GM21723 (cell line): ENCODE results near the gene SORD.
A peak's percentile ranks its signal among the peaks of the same experiment; 100 is the strongest.
"Not testable (repeated sequence)": the region's sequence is repeated elsewhere in the genome, so short reads cannot be mapped to it uniquely, and the experiment has no call there.

Experiments used
- ATAC-seq: cut with Tn5 transposase; IDR thresholded peaks from one replicate; pipeline ENCODE4 v1.9.1; 2021; ENCODE audit warnings: mild to moderate bottlenecking, moderate library complexity; ENCODE audit not compliant: unreplicated experiment

SORD gene

GRCh38 chr15:45023659-45024225 is 747 bp downstream of the SORD start:
- no peak for ATAC-seq

GRCh38 chr15:45024649-45025048 is 1.7 kb downstream of the SORD start:
- ATAC-seq = not testable (repeated sequence)

DNA sequence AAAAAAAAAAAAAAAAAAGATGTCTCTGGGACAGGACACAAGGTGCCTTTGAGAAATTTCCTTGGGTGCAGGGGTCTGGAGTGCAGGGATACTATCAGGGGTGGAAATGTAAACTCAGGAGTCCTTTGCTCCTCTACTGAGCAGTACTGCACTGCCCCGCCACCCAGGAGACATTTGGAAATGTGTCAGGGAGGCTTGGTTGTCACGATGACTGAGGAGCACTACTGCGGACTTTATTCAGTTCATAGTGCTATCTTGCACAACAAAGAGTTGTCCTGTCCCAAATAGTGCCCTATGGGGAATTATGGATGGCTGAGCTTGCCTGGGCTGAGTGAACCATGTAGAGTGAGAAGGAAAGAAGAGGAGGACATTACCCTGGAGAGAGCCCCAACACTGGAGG is 2.6 kb downstream of the SORD start:
- ATAC-seq = not testable (repeated sequence)

DNA sequence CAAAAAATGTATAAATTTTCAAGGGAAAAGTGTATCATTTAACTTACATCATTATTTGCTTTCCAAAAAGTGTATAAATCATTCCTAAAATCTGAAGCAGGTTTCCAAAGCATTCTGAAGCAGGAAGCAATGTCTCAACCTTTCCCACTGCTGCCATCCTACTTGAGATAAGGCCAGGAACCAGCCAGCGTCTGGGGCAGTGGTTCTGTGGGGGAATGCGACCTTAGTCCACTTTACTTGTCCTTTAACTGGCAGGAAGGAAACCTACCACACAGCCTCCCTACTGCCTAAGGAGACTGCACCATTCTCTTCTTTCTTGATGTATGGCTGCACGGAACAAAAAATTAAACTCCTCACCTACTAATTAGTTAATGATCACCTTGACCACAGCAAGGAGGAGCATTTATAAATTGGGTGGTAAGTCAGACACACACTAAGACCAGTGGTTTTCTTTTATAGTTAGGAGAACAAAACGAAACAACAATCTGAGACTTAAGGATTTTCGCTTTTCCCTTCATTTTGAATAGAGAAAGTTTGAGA is 3.7 kb downstream of the SORD start:
- ATAC-seq = no peak

DNA sequence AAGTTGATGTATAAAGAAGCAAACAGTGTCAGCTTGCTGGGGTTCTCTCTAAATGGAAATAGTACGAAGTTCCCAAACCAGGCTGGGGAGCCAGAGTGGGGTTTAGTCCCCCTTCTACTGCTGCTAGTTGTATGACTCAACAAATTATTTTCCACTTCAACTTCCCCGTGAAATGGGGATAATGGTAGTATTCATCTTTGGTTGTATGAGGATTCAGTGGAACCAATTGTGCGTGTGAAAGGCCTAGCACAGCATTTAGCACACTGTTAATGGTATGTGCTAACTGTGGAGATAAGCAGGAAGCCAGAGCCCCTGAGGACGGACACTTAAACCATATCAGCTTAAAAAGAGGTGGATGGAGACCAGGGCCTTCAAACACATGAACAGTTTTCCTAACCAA is 4.2 kb downstream of the SORD start:
- no peak for ATAC-seq

DNA sequence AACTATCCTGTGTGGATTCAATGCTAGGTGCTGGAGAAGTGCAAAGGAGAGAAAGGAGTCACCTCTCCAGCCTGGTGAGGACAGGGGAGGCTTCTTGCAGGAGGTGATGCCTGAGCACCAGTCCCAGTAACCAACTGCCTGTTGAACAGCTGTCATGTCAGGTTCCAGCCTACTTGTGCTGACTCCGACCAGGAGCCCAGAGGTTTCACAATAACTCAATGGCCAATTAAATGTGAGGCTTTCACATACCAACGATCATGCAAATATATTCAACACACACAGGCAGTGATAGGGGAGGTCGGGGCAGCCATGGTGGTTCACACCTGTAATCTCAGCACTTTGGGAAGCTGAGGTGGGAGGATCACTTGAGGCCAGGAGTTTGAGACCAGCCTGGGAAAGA is 7.7 kb downstream of the SORD start:
- no peak for ATAC-seq

- not testable (repeated sequence) for ATAC-seq
Measured at GRCh38 chr15:45031522-45032028, 8.6 kb downstream of the SORD start.

GRCh38 chr15:45032501-45032900 is 9.5 kb downstream of the SORD start:
- ATAC-seq = not testable (repeated sequence)

- ATAC-seq = not testable (repeated sequence)
Measured at GRCh38 chr15:45034087-45034486, 11.1 kb downstream of the SORD start.

DNA sequence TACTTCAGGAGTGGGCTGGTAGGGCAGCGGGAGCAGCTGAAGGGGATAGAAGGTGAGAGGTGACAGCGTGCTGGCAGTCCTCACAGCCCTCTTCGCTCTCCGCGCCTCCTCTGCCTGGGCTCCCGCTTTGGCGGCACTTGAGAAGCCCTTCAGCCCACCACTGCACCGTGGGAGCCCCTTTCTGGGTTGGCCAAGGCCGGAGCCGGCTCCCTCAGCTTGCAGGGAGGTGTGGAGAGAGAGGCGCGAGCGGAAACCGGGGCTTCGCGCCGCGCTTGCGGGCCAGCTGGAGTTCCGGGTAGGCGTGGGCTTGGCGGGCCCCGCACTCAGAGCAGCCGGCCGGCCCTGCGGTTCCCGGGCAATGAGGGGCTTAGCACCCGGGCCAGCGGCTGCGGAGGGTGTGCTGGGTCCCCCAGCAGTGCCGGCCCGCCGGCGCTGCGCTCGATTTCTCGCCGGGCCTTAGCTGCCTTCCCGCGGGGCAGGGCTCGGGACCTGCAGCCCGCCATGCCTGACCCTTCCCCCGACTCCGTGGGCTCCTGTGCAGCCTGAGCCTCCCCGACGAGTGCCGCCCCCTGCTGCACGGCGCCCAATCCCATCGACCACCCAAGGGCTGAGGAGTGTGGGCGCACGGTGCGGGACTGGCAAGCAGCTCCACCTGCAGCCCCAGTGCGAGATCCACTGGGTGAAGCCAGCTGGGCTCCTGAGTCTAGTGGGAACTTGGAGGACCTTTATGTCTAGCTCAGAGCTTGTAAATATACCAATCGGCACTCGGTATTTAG is 11.8 kb downstream of the SORD start:
- ATAC-seq = not testable (repeated sequence)

GRCh38 chr15:45036812-45037781 is 14.1 kb downstream of the SORD start:
- ATAC-seq = peak; percentile 80

- ATAC-seq = no peak
Measured at GRCh38 chr15:45037936-45038335, 14.9 kb downstream of the SORD start.

GRCh38 chr15:45040396-45040795 is 17.4 kb downstream of the SORD start:
- not testable (repeated sequence) for ATAC-seq

DNA sequence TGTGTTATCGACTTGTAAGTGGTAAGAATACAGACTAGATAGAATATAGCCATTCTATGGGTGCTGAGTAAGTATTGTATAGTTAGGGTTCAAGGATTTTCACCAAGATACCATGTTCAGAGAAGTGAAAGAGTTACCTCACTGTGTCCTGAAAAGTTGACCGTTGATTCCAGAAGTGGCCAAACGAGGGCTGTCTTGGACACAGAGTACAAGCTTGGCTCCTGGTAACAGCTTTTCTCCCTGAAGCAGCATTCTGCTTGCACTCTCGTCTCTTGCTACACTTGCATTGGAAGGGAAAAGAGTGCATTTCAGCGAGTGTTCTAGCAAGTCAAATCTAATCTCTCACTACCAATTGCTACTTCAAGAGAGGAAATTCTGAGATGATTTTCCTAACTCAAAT is 18.5 kb downstream of the SORD start:
- not testable (repeated sequence) for ATAC-seq

- not testable (repeated sequence) for ATAC-seq
Measured at GRCh38 chr15:45042859-45043258, 19.9 kb downstream of the SORD start.

DNA sequence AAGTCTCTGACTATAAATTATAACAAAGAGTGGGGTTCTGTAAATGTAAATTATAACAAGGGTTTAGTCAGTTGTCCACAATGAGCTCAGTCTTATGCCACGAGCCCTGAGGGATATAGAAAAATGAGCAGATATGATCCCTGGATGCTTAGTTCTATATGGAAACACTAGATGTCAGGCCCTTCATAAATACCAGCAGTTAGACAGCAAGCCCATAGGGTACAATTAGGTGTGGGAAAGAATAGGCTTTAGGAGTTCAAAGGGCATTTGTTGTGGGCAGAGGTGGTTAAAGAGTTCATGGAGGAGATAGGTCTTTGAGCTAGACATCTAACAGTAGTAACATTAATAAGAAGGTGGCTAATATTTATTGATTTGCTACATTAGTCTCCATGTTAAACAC is 21.3 kb downstream of the SORD start:
- ATAC-seq = not testable (repeated sequence)

DNA sequence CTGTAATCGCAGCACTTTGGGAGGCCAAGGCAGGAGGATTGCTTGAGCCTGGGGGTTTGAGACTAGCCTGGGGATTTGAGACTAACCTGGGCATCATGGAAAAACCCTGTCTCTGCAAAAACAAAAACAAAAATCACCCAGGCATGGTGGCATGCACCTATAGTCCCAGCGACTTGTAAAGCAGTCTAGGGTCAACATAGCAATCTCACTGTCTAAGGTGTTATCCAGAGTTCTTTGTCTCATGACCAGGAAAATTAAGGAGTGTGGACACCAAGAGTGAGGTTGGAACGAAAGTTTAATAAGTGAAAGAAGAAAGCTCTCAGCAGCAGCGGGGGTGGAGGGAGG is 25.4 kb downstream of the SORD start:
- not testable (repeated sequence) for ATAC-seq

GRCh38 chr15:45048794-45049631 is 26.0 kb downstream of the SORD start:
- no peak for ATAC-seq

- ATAC-seq = no peak
Measured at GRCh38 chr15:45050587-45050986, 27.6 kb downstream of the SORD start.

GRCh38 chr15:45052676-45053075 is 29.7 kb downstream of the SORD start:
- not testable (repeated sequence) for ATAC-seq
